HFF-Myc (cell line): Measurements from ENCODE around the gene HPN.

ENCODE experiments used
- DNase-seq: peaks from one replicate; pipeline ENCODE4 v3.0.0-alpha.2; 2011; ENCODE audit warnings: low read depth; ENCODE audit errors: extremely low read depth
- H3K4me3 ChIP-seq: replicated peaks from 2 replicates; pipeline ENCODE4 v1.5.1; 2011; ENCODE audit warnings: low read depth, mild to moderate bottlenecking, control low read depth, low read length
- TF ChIP-seq, protein P1 (sequence below): IDR thresholded peaks from 2 replicates; pipeline ENCODE4 v1.5.1; 2012; ENCODE audit warnings: mild to moderate bottlenecking, low read depth, low read length, control low read depth; ENCODE audit errors: missing control alignments

HPN gene

DNA sequence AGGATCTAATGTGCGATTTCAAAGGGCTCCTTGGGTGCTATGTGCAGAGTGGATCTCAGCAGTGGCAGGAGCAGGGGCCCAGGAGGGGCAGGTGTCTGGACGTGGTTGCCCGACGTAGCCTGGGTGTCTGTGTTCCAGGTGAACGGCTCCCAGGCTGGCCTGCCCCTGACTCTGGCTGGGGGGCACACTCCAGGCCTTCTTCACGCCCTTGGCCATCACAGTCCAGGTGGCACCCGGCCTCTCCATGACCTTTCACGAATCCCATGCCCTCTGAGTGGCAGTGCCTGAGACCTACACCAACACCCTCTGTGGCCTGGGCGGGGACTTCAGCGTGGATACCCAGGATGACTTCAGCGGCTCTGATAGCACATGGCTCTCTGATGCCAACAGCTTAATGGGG is 62.8 kb downstream of the HPN start:
- DNase-seq = no peak
- no peak overlapping the region for H3K4me3 ChIP-seq
- TF ChIP-seq, protein P1, sequence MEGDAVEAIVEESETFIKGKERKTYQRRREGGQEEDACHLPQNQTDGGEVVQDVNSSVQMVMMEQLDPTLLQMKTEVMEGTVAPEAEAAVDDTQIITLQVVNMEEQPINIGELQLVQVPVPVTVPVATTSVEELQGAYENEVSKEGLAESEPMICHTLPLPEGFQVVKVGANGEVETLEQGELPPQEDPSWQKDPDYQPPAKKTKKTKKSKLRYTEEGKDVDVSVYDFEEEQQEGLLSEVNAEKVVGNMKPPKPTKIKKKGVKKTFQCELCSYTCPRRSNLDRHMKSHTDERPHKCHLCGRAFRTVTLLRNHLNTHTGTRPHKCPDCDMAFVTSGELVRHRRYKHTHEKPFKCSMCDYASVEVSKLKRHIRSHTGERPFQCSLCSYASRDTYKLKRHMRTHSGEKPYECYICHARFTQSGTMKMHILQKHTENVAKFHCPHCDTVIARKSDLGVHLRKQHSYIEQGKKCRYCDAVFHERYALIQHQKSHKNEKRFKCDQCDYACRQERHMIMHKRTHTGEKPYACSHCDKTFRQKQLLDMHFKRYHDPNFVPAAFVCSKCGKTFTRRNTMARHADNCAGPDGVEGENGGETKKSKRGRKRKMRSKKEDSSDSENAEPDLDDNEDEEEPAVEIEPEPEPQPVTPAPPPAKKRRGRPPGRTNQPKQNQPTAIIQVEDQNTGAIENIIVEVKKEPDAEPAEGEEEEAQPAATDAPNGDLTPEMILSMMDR = no peak

DNA sequence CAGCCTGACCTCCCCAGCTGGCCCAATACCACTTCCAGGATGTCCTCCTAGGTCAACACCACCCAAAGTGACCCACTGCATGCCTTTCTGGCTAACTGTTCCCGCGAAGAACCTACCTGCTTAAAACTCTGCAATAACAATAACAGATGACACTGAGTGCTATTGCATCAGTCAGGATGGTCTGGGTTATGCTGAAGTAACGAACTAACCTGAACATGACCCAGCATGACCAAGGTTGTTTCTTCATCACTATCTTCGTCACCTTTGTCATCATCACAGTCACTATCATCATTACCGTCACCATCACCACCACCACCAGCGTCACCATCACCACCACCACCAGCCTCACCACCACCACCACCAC is 63.5 kb downstream of the HPN start:
- no peak for DNase-seq
- no peak overlapping the region for H3K4me3 ChIP-seq
- TF ChIP-seq, protein P1 = no peak

DNA sequence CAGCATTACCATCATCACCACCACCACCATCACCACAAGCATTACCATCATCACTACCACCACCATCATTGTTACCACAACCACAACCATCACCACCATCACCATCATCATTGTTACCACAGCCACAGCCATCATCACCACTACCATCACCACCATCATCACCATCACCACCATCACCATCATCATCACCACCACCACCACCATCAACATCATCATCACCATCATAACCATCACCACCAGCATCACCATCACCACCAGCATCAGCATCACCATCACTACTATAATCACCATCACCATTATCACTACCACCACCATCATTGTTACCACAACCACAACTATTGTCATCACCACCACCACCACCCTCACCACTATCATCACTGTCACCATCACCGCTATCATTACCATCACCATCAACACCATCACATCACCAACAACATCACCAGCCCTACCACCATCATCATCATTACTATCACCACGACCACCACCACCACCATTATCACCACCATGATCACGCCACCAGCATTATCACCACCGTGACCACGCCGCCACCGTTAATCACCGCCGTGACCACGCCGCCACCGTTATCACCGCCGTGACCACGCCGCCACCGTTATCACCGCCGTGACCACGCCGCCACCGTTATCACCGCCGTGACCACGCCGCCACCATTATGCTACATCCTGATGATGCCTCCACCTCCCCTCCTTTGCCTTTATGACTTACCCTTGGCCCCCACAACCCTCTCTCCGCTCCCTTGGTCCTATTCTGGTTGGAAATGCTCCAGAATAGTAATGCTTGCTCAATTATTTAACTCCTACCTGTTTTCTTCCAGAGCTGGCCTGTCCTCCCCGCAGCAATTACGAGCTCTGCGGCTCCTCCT is 64.1 kb downstream of the HPN start:
- H3K4me3 ChIP-seq = no peak overlapping the region
- TF ChIP-seq, protein P1 = no peak
- DNase-seq = no peak

DNA sequence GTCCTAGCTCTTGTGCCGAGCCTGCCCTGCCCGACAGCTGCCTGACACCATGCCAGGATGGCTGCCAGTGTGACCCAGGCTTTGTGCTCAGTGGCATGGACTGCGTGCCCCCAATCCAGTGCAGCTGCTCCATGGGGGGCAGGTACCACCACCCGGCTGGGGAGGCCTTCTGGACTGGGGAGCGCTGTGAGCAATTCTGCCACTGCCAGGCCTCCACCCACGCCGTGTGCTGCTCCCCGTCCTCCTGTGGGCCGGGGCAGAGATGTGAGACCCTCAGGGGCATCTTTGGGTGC is 64.7 kb downstream of the HPN start:
- TF ChIP-seq, protein P1 = no peak
- DNase-seq = no peak
- no peak overlapping the region for H3K4me3 ChIP-seq

DNA sequence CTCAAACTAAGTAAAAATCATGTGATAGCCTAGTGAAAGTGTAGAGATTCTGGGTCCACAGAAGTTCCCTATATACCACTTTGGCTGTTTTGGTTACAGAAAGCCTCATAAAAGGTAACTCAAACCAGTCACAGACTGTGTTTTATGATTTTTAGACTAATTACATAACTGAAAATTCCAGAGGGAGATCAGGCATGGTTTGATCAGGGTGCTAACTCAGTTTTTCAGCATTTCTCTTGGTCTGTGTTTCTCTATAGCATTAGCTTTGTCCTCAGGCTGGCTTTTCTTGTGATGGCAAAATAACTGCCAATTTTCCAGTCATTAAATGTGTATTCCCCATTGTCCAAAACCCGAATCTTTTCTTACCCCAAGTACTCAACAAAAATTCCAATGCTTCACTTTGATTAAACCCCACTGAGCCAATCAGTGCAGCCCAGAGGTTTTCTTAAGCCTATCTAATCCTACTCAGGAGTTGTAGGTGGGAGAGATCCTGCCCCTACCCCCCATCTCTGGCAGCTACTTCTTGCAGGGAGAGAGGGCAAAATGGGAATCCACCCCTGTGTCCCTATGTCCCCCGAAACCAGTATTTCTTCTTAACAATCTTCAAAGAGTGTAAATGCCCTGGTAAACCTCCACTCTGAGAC is 65.5 kb downstream of the HPN start:
- TF ChIP-seq, protein P1 = no peak
- no peak for DNase-seq
- no peak overlapping the region for H3K4me3 ChIP-seq

DNA sequence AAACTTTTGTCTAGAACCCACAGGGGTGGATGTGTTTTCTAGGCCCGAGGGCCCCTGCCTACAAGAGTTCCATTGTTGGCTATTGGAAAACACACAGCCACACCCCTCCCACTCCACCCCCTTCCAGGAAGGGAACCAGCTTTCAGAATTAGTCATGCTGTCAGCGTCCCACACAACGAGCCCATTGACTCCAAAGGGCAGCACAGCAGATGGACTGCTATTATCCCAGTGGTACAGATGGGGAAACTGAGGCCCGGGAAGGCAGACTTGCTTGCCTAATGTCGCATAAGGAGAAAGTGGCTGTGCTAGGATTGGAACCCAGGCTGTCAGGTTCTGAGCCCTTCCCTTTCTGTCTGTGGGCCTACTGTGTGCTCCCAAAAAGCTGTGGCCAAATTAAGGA is 66.0 kb downstream of the HPN start:
- TF ChIP-seq, protein P1 = no peak
- no peak for DNase-seq
- no peak overlapping the region for H3K4me3 ChIP-seq
